ENCODE results near the gene OR4L1.

- no peak for TF ChIP-seq CTCF (conservative IDR thresholded peaks at IDR 0.05; ENCODE audit: low read depth, low read length)
- no peak for TF ChIP-seq MAFK (IDR thresholded peaks at IDR 0.05; ENCODE audit: low read depth, low read length)
Measured at GRCh38 chr14:20044243-20044642, 15.6 kb upstream of the OR4L1 start.

Measured in IMR-90 (cell line).